Effector memory CD8-positive, alpha-beta T cell (primary cell): ENCODE measurements around the gene ST6GALNAC6.
"Not testable (repeated sequence)": the region's sequence is repeated elsewhere in the genome, so short reads cannot be mapped to it uniquely, and the experiment has no call there.

Experiments used
- ATAC-seq: fragments of 150-1000 bp; cut with Tn5 transposase; replicated peaks from 2 replicates; pipeline ENCODE4 v1.10.0; 2021; ENCODE audit warnings: mild to moderate bottlenecking, moderate library complexity
- DNase-seq, 3 experiments: peaks; one replicate each; pipeline ENCODE4 v3.0.0; 2021
- H3K27ac Mint-ChIP-seq, 2 donors: one replicate each; pipeline ENCODE4 v1.8.0; 2022; ENCODE audit warnings: mild to moderate bottlenecking in 2 of 2, mixed read lengths in 2 of 2, moderate library complexity in 2 of 2
- H3K27me3 Mint-ChIP-seq, 2 donors: one replicate each; pipeline ENCODE4 v1.8.0; 2022; ENCODE audit warnings: mixed read lengths in 2 of 2
- H3K36me3 Mint-ChIP-seq: one replicate; pipeline ENCODE4 v1.8.0; 2022; ENCODE audit warnings: mild to moderate bottlenecking, moderate library complexity, mixed read lengths; ENCODE audit not compliant: insufficient read depth
- H3K4me1 Mint-ChIP-seq, 2 donors: one replicate each; pipeline ENCODE4 v1.8.0; 2022; ENCODE audit warnings: low read depth in 2 of 2, mixed read lengths in 2 of 2
- H3K4me3 Mint-ChIP-seq, 2 donors: one replicate each; pipeline ENCODE4 v1.8.0; 2022; ENCODE audit warnings: mild to moderate bottlenecking in 2 of 2, mixed read lengths in 2 of 2, moderate library complexity in 2 of 2
- H3K9me3 Mint-ChIP-seq, 2 donors: one replicate each; pipeline ENCODE4 v1.8.0; 2022; ENCODE audit warnings: mixed read lengths in 2 of 2

The ST6GALNAC6 gene

GRCh38 chr9:127854960-127855359 lies 44.4 kb downstream of the ST6GALNAC6 start:
- H3K27ac Mint-ChIP-seq, result peak overlapping the region in 1 of 2 donors; percentile 95
- H3K36me3 Mint-ChIP-seq, result peaks cover 3% of the 10 kb centered on the region
- DNase-seq, result no peak
- H3K4me1 Mint-ChIP-seq, result peaks cover 13 to 26% of the 10 kb centered on the region in 2 donors
- H3K4me3 Mint-ChIP-seq, result peak overlapping the region; percentile 87 to 94
- ATAC-seq, result no peak
- no peaks in the 10 kb centered on the region for H3K27me3 Mint-ChIP-seq
- no peaks in the 10 kb centered on the region for H3K9me3 Mint-ChIP-seq

- DNase-seq (no peak), ATAC-seq (no peak)
- Mint-ChIP-seq H3K27ac (peak within 1 kb of the TSS; percentile 83 to 95), H3K4me3 (peak within 1 kb of the TSS; percentile 87 to 94), H3K9me3 (peaks cover 2 to 5% of the 10 kb centered on the region in 2 donors), H3K4me1 (peaks cover 13 to 26% of the 10 kb centered on the region in 2 donors), H3K36me3 (peaks cover 3% of the 10 kb centered on the region), H3K27me3 (no peaks in the 10 kb centered on the region)
Observed at GRCh38 chr9:127854184-127854806, 45.1 kb downstream of the ST6GALNAC6 start, which contains the start of gene ENG. ENG (minus strand) TSS chr9:127854658; CDS start chr9:127854355, 303 bp downstream.

- peaks cover 3% of the 10 kb centered on the region for H3K36me3 Mint-ChIP-seq
- H3K27ac Mint-ChIP-seq, result peak overlapping the region; percentile 83 to 95
- peak overlapping the region; percentile 87 to 94 for H3K4me3 Mint-ChIP-seq
- peaks cover 8 to 26% of the 10 kb centered on the region in 2 donors for H3K4me1 Mint-ChIP-seq
- H3K9me3 Mint-ChIP-seq, result peaks cover 6 to 12% of the 10 kb centered on the region in 2 donors
- DNase-seq (no peak), ATAC-seq (no peak)
- no peaks in the 10 kb centered on the region for H3K27me3 Mint-ChIP-seq
Observed at GRCh38 chr9:127853312-127854183, 45.9 kb downstream of the ST6GALNAC6 start.

- Mint-ChIP-seq H3K27ac (peak overlapping the region in 1 of 2 donors; percentile 95), H3K4me1 (peaks cover 6 to 30% of the 10 kb centered on the region in 2 donors), H3K36me3 (peaks cover 3% of the 10 kb centered on the region), H3K27me3 (no peaks in the 10 kb centered on the region), H3K4me3 (peak overlapping the region; percentile 87 to 94), H3K9me3 (peaks cover 6 to 12% of the 10 kb centered on the region in 2 donors)
- no peak for DNase-seq
- no peak for ATAC-seq
Observed at GRCh38 chr9:127852829-127853228, 46.6 kb downstream of the ST6GALNAC6 start.

GRCh38 chr9:127850286-127850830 lies 49.0 kb downstream of the ST6GALNAC6 start:
- DNase-seq (no peak), ATAC-seq (no peak)
- Mint-ChIP-seq H3K27ac (no peak overlapping the region), H3K36me3 (peaks cover 3% of the 10 kb centered on the region), H3K27me3 (no peaks in the 10 kb centered on the region), H3K4me1 (peaks cover 5 to 21% of the 10 kb centered on the region in 2 donors), H3K9me3 (peaks cover 6 to 12% of the 10 kb centered on the region in 2 donors), H3K4me3 (no peak overlapping the region)

- Mint-ChIP-seq H3K27ac (no peak overlapping the region), H3K27me3 (no peaks in the 10 kb centered on the region), H3K4me3 (no peak overlapping the region), H3K9me3 (peaks cover 6 to 12% of the 10 kb centered on the region in 2 donors), H3K36me3 (peaks cover 1% of the 10 kb centered on the region), H3K4me1 (peaks cover 3 to 15% of the 10 kb centered on the region in 2 donors)
- ATAC-seq (no peak), DNase-seq (no peak)
Observed at GRCh38 chr9:127848756-127849504, 50.5 kb downstream of the ST6GALNAC6 start.

- H3K27me3 Mint-ChIP-seq, result no peaks in the 10 kb centered on the region
- H3K4me3 Mint-ChIP-seq, result no peak overlapping the region
- no peaks in the 10 kb centered on the region for H3K36me3 Mint-ChIP-seq
- H3K9me3 Mint-ChIP-seq, result peaks cover 6 to 12% of the 10 kb centered on the region in 2 donors
- DNase-seq (no peak), ATAC-seq (no peak)
- peaks cover 3 to 12% of the 10 kb centered on the region in 2 donors for H3K4me1 Mint-ChIP-seq
- no peak overlapping the region for H3K27ac Mint-ChIP-seq
Observed at GRCh38 chr9:127847833-127848755, 51.3 kb downstream of the ST6GALNAC6 start.

GRCh38 chr9:127847178-127847510 lies 52.3 kb downstream of the ST6GALNAC6 start:
- no peak for ATAC-seq
- H3K27me3 Mint-ChIP-seq, result no peaks in the 10 kb centered on the region
- no peak overlapping the region for H3K27ac Mint-ChIP-seq
- H3K36me3 Mint-ChIP-seq, result no peaks in the 10 kb centered on the region
- no peak for DNase-seq
- H3K4me3 Mint-ChIP-seq, result no peak overlapping the region
- H3K9me3 Mint-ChIP-seq, result peaks cover 6 to 12% of the 10 kb centered on the region in 2 donors
- H3K4me1 Mint-ChIP-seq, result peaks cover 2 to 9% of the 10 kb centered on the region in 2 donors

GRCh38 chr9:127846443-127847177 lies 52.8 kb downstream of the ST6GALNAC6 start:
- ATAC-seq, result no peak
- Mint-ChIP-seq H3K4me3 (no peak overlapping the region), H3K36me3 (no peaks in the 10 kb centered on the region), H3K27me3 (no peaks in the 10 kb centered on the region), H3K27ac (no peak overlapping the region), H3K9me3 (peaks cover 6 to 12% of the 10 kb centered on the region in 2 donors), H3K4me1 (peaks cover 0 to 4% of the 10 kb centered on the region in 2 donors)
- DNase-seq, result no peak

GRCh38 chr9:127845619-127846018 lies 53.8 kb downstream of the ST6GALNAC6 start:
- not testable (repeated sequence) for DNase-seq, H3K4me3 Mint-ChIP-seq, H3K4me1 Mint-ChIP-seq, ATAC-seq, H3K36me3 Mint-ChIP-seq, H3K27me3 Mint-ChIP-seq
- H3K9me3 Mint-ChIP-seq, result peaks cover 6 to 12% of the 10 kb centered on the region in 2 donors
- peak overlapping the region in 1 of 2 donors; percentile 65 for H3K27ac Mint-ChIP-seq

GRCh38 chr9:127844821-127845359 lies 54.5 kb downstream of the ST6GALNAC6 start:
- Mint-ChIP-seq H3K27ac (peak overlapping the region in 1 of 2 donors; percentile 65), H3K4me1 (peaks cover 1 to 3% of the 10 kb centered on the region in 2 donors), H3K4me3 (no peak overlapping the region), H3K27me3 (no peaks in the 10 kb centered on the region), H3K36me3 (no peaks in the 10 kb centered on the region), H3K9me3 (peaks cover 6 to 12% of the 10 kb centered on the region in 2 donors)
- no peak for DNase-seq
- ATAC-seq, result no peak
